ENCODE results near the gene BCL2L2.

Gene BCL2L2

DNA sequence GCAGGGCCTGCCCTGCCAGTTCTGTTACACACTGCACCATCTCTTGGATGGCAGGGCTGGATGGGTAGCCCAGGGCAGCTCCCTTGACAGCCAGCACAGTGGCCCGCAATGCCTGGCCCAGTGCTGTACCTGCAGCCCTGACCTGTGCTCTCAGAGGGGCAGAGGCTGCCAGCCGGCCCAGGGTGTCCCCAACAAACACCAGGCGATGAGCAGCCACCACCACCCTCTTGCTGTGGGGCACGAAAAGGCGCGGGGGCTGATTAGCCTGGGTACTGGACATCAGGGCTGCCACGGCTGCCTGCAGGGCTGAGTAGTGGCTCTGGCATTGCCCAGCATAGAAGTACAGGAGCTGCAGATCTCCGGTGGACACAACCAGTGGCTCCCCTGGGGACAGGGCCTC lies 50.6 kb downstream of the BCL2L2 start:
- DNase-seq: no peak

DNA sequence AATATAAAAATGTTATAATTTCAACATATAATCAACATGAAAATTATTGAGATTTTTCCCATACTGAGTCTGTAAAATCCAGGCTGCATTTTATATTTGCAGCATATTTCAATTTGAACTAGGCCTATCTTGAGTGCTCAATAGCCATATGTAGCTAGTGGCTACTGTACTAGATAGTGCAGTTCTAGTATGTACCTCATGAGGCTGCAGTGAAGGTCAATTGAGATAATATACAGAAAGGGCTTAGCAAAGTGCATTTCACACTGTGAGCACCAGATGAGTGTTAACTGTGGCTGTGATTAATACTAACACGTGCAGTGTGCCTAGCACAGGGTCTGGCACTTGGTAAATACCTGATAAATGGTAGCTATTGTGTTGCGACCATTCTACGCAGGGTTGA lies 51.4 kb downstream of the BCL2L2 start:
- no peak for DNase-seq

DNA sequence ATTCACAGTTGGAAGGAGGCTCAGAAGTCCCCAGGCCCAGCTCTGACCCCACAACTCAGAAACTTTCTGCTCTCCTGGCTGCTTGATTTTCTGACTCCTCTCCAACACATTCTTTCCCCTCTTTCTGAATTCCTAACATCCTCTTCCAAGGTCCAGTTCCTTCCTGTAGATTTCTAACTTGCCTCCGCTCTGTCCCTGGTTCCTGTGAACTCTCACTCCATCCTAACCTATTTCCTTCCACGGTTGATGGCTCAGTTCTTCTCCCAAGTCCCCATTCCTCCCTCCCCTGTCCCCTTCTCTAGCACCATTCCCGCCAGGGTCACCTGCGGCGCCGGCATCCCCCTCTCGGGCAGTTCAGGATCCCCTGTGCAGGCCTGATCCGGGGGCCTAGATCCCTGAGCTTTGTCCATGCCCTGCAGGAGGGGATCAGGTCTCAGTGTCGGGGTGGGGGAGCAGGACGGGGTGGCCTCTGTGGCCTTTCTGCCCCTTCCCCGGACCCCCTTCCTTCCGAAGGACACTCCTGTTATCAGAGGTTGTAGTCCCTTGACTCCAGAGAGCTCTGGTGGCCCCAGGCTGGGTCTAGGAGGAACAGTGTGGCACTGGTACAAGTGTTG lies 52.0 kb downstream of the BCL2L2 start:
- DNase-seq: no peak

DNA sequence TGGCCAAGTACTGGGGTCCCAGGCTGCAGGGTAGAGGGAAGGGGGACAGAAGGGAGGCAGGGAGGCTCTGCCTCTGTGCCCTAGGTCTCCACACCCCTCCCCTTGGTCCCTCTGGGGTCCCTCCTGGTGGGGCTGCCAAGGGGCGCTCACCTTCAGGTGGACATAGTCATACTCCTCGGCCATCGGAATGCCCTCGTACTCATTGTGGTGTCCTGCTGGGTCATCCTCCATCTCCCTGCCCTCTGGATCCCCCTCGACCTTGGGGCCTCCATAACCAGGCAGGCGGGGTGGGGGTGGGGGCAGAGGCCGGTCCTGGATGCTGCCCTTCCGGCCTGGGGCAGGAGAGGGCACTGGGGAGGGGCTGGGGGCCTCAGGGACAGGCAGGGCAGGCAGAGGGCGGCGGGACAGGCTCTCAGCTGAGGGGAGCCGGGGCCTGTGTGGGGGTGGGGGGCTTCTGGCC lies 52.6 kb downstream of the BCL2L2 start:
- no peak for DNase-seq

DNA sequence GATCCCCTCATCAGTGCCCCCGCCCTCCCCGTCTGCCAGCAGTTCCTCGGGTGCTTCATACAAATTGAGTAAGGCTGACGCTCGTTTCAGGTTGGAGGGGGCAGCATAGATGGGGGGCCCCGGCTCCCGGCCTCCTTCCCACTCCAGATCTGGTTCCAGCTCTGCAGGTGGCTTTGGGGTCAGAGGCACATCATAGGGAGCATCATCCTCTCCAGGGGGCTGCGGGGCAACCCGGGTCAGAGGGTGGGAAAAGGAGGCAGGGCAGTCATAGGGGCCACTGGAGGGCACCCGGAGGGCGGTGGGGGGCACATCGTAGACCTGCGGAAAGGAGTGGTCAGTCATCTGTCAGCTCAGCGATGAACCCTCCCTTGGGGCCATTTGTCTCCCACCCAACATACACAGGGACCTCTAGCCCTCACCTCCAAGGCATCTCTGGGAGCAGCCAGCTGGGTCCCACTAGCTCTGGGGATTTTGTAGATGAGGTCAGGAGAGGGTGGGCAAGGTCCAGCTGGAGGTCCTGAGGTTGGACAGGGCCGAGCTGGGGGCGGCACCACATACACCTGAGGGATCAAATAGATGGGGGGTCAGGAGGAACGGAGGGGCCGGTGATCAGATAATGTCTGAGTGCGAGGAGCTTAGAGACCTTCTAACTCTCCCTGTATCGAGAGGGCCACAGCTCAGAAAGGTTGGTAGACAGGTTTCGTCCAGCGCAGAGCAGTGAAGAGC lies 53.3 kb downstream of the BCL2L2 start:
- no peak for DNase-seq

DNA sequence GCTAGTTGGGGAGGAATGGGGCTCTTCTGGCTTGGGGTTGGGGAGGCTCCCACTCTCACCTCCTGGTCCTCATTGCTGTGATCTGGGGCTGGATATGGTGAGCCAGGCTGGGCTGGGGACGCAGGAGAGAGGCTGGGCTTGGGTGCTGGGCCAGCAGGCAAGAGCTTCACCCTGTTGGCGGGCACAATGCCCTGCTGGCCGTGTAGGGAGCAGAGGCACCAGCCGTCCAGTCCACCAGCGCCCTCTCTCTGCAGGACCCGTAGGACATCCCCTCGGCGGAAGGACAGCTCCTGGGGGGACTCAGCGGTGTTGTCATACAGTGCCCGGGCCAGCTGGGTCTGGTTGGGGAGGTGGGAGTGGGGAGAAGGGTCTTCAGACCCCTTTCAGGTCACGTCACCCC lies 53.9 kb downstream of the BCL2L2 start:
- no peak for DNase-seq

DNA sequence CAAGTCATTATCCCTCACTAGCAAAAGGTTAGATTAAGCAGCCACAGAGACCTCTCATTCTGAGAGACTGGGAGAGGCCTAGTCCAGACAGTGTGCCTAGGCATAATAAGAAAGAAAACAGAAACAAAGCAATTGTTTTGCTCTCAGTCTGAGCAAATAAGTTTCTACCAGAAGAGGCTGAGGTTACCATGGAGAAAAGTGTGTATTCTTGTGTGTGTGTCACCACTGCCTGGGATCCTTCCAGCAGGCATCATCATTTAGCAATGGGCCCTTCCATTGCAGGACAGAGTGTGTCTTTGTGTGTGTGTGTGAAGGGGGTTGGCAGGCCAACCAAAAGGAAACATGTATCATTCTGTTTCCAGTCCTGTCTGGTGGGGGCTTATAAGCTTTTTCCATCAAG lies 54.7 kb downstream of the BCL2L2 start:
- no peak for DNase-seq

Data from NCI-H510A (cell line).